H1 (cell line): Measurements from ENCODE around the gene MSI2. TPM values are rescaled to one million over a fixed set of nuclear protein-coding genes. Genes with fewer than 3 reads are reported as not detected.

ENCODE experiments used
- CTCF ChIA-PET: fragments of 300-600 bp; sonication (Branson Sonifier 250); formaldehyde crosslinking; loops from one replicate; lab custom pipeline; 2021; ENCODE audit not compliant: partially characterized antibody; lab: Charles Lee
- POLR2A ChIA-PET: fragments of 300-600 bp; sonication (Branson Sonifier 250); formaldehyde crosslinking; loops from one replicate; lab custom pipeline; 2021; ENCODE audit warnings: inconsistent platforms; ENCODE audit not compliant: partially characterized antibody; lab: Charles Lee
- DNase-seq, 2 experiments: peaks; one replicate each; pipeline versions ENCODE4 v3.0.0 to v3.0.0-alpha.2; 2010 to 2022; ENCODE audit warnings: low spot score in 2 of 2, low read depth in 1 of 2, mixed read lengths in 1 of 2
- FAIRE-seq: peaks from 2 replicates; lab custom pipeline; 2011; peaks lifted over from hg19 to GRCh38; lab: Jason Lieb, UNC
- H2AFZ ChIP-seq: 2 replicates; pipeline ENCODE4 v1.8.1; 2012; ENCODE audit warnings: low read length, inconsistent platforms
- H2AK5ac ChIP-seq: 2 replicates; pipeline ENCODE4 v1.6.1; 2013; ENCODE audit warnings: low read depth, low read length
- H2BK120ac ChIP-seq: replicated peaks from 2 replicates; pipeline ENCODE3; 2013; ENCODE audit warnings: low read depth, low read length, inconsistent platforms
- H2BK12ac ChIP-seq: 2 replicates; pipeline ENCODE4 v1.6.1; 2013; ENCODE audit warnings: low read depth, low read length
- H2BK15ac ChIP-seq: 2 replicates; pipeline ENCODE4 v1.6.1; 2013; ENCODE audit warnings: low read length
- H2BK20ac ChIP-seq: 2 replicates; pipeline ENCODE4 v1.6.1; 2013; ENCODE audit warnings: low read length
- H2BK5ac ChIP-seq: 2 replicates; pipeline ENCODE4 v1.6.1; 2013; ENCODE audit warnings: low read depth, low read length
- H3K14ac ChIP-seq: 2 replicates; pipeline ENCODE4 v1.6.1; 2013; ENCODE audit warnings: inconsistent platforms; ENCODE audit not compliant: insufficient read length
- H3K18ac ChIP-seq: 2 replicates; pipeline ENCODE4 v1.6.1; 2013; ENCODE audit warnings: low read length; ENCODE audit errors: extremely low read depth
- H3K23ac ChIP-seq: 2 replicates; pipeline ENCODE4 v1.6.1; 2013; ENCODE audit warnings: inconsistent platforms; ENCODE audit not compliant: insufficient read length
- H3K23me2 ChIP-seq: 2 replicates; pipeline ENCODE4 v1.6.1; 2013; ENCODE audit warnings: low read depth, low read length
- H3K27ac ChIP-seq: 2 replicates; pipeline ENCODE4 v1.6.1; 2011; ENCODE audit warnings: low read depth, low read length, inconsistent platforms
- H3K27me3 ChIP-seq, 4 experiments: replicated peaks in 1 of 4; 1 replicate in 1 of 4; 2 replicates in 3 of 4; pipeline versions ENCODE4 v1.6.1 to v1.8.1; 2011 to 2013; ENCODE audit warnings: low read length in 3 of 4, mild to moderate bottlenecking in 3 of 4, inconsistent platforms in 2 of 4, mixed read lengths in 2 of 4, moderate library complexity in 1 of 4; ENCODE audit not compliant: control insufficient read depth in 3 of 4, insufficient read depth in 3 of 4; ENCODE audit errors: extremely low read depth in 1 of 4
- H3K36me3 ChIP-seq, 4 experiments: 2 replicates each; pipeline versions ENCODE4 v1.6.1 to v1.8.1; 2011 to 2013; ENCODE audit warnings: mild to moderate bottlenecking in 4 of 4, low read length in 3 of 4, moderate library complexity in 2 of 4, control low read depth in 1 of 4, inconsistent platforms in 1 of 4; ENCODE audit not compliant: insufficient read depth in 4 of 4, control insufficient read depth in 2 of 4
- H3K4ac ChIP-seq: replicated peaks from 2 replicates; pipeline ENCODE3; 2013; ENCODE audit warnings: low read length, low read depth, mixed read lengths, inconsistent platforms; ENCODE audit not compliant: insufficient read length
- H3K4me1 ChIP-seq, 4 experiments: replicated peaks in 1 of 4; 1 replicate in 1 of 4; 2 replicates in 3 of 4; pipeline versions ENCODE4 v1.6.1 to v1.8.1; 2011 to 2013; ENCODE audit warnings: low read length in 3 of 4, inconsistent platforms in 2 of 4, mixed read lengths in 1 of 4; ENCODE audit not compliant: insufficient read depth in 4 of 4, control insufficient read depth in 3 of 4
- H3K4me2 ChIP-seq, 2 experiments: 2 replicates each; pipeline versions ENCODE4 v1.6.1 to v1.8.1; 2011 to 2013; ENCODE audit warnings: low read depth in 2 of 2, low read length in 2 of 2, control low read depth in 1 of 2, inconsistent platforms in 1 of 2, mild to moderate bottlenecking in 1 of 2; ENCODE audit not compliant: insufficient read depth in 1 of 2
- H3K4me3 ChIP-seq, 4 experiments: fragments of 200-600, 300-600 bp in 1 of 4; sonication (generic), shearing (Covaris generic), sonication (Bioruptor Twin) in 1 of 4; 2 replicates each; pipeline versions ENCODE4 v1.5.1 to v1.8.1; 2011 to 2016; ENCODE audit warnings: low read length in 4 of 4, low read depth in 3 of 4, control low read depth in 2 of 4, inconsistent platforms in 2 of 4, mild to moderate bottlenecking in 2 of 4, mixed read lengths in 1 of 4, moderate library complexity in 1 of 4; ENCODE audit not compliant: insufficient read depth in 2 of 4; ENCODE audit errors: extremely low read depth in 1 of 4
- H3K56ac ChIP-seq: replicated peaks from 2 replicates; pipeline ENCODE3; 2013; ENCODE audit warnings: low read depth, mild to moderate bottlenecking, mixed read lengths, low read length, inconsistent platforms; ENCODE audit not compliant: insufficient read length
- H3K79me1 ChIP-seq: 2 replicates; pipeline ENCODE4 v1.6.1; 2013; ENCODE audit warnings: low read depth, low read length, control low read depth
- H3K79me2 ChIP-seq, 2 experiments: 2 replicates each; pipeline versions ENCODE4 v1.6.1 to v1.8.1; 2012 to 2013; ENCODE audit warnings: low read length in 2 of 2, mild to moderate bottlenecking in 2 of 2, inconsistent platforms in 1 of 2; ENCODE audit not compliant: insufficient read depth in 2 of 2, control insufficient read depth in 1 of 2
- H3K9ac ChIP-seq, 4 experiments: replicated peaks in 1 of 4; 1 replicate in 1 of 4; 2 replicates in 3 of 4; pipeline versions ENCODE4 v1.6.1 to v1.8.1; 2011 to 2013; ENCODE audit warnings: low read depth in 3 of 4, low read length in 3 of 4, control low read depth in 2 of 4, mild to moderate bottlenecking in 2 of 4, moderate library complexity in 2 of 4, inconsistent platforms in 1 of 4; ENCODE audit errors: extremely low read depth in 1 of 4
- H3K9me3 ChIP-seq, 2 experiments: 2 replicates each; pipeline versions ENCODE4 v1.6.1 to v1.8.1; 2012 to 2013; ENCODE audit warnings: mild to moderate bottlenecking in 2 of 2, moderate library complexity in 2 of 2, control low read depth in 1 of 2, inconsistent platforms in 1 of 2, low read depth in 1 of 2, low read length in 1 of 2, mixed read lengths in 1 of 2; ENCODE audit not compliant: insufficient read depth in 2 of 2
- H4K20me1 ChIP-seq, 2 experiments: replicated peaks in 1 of 2; 2 replicates each; pipeline versions ENCODE3 to v1.8.1; 2011 to 2013; ENCODE audit warnings: inconsistent platforms in 2 of 2, low read length in 2 of 2, mild to moderate bottlenecking in 1 of 2; ENCODE audit not compliant: insufficient read depth in 2 of 2, control insufficient read depth in 1 of 2
- H4K5ac ChIP-seq: 2 replicates; pipeline ENCODE4 v1.6.1; 2013; ENCODE audit warnings: low read length, low read depth, mixed read lengths, inconsistent platforms; ENCODE audit not compliant: insufficient read length
- H4K8ac ChIP-seq: 2 replicates; pipeline ENCODE4 v1.8.0; 2013; ENCODE audit warnings: mild to moderate bottlenecking, moderate library complexity, low read length, inconsistent platforms; ENCODE audit not compliant: insufficient read depth; ENCODE audit errors: extremely low read depth
- H4K91ac ChIP-seq: replicated peaks from 2 replicates; pipeline ENCODE3; 2013; ENCODE audit warnings: low read length, mixed read lengths, inconsistent platforms; ENCODE audit not compliant: insufficient read length
- ATF3 ChIP-seq: IDR thresholded peaks from 2 replicates; pipeline ENCODE4 v1.6.1; 2011; ENCODE audit warnings: low read depth, mild to moderate bottlenecking, low read length; ENCODE audit not compliant: insufficient read depth
- BCL11A ChIP-seq, 2 experiments: IDR thresholded peaks; one replicate each; pipeline ENCODE4 v1.6.1; 2011; ENCODE audit warnings: low read depth in 2 of 2, low read length in 2 of 2, mild to moderate bottlenecking in 2 of 2
- CEBPB ChIP-seq: IDR thresholded peaks from 2 replicates; pipeline ENCODE4 v1.6.1; 2012; ENCODE audit warnings: low read depth, low read length
- E2F6 ChIP-seq: IDR thresholded peaks from 2 replicates; pipeline ENCODE4 v1.6.1; 2012; ENCODE audit warnings: inconsistent platforms
- EP300 ChIP-seq, 2 experiments: IDR thresholded peaks; 1 replicate in 1 of 2; 2 replicates in 1 of 2; pipeline ENCODE4 v1.6.1; 2011 to 2012; ENCODE audit warnings: low read depth in 2 of 2, low read length in 2 of 2, mild to moderate bottlenecking in 2 of 2, borderline replicate concordance in 1 of 2, inconsistent platforms in 1 of 2, moderate library complexity in 1 of 2
- JUND ChIP-seq: IDR thresholded peaks from 2 replicates; pipeline ENCODE4 v1.6.1; 2011; ENCODE audit warnings: mild to moderate bottlenecking, improper control_type of control experiment, low read length
- NANOG ChIP-seq: IDR thresholded peaks from 2 replicates; pipeline ENCODE4 v1.6.1; 2011; ENCODE audit warnings: low read length, low read depth, mild to moderate bottlenecking, inconsistent platforms; ENCODE audit not compliant: insufficient read depth, poor library complexity, severe bottlenecking
- RBBP5 ChIP-seq: IDR thresholded peaks from 2 replicates; pipeline ENCODE4 v1.7.1; 2012; ENCODE audit warnings: low read depth, mild to moderate bottlenecking, inconsistent platforms, low read length, moderate library complexity, borderline replicate concordance
- RFX5 ChIP-seq: IDR thresholded peaks from 2 replicates; pipeline ENCODE4 v1.6.1; 2011; ENCODE audit warnings: low read depth, low read length, improper control_type of control experiment, borderline replicate concordance
- RNF2 ChIP-seq: fragments of 200-900, 300-1000 bp; sonication (generic); IDR thresholded peaks from 2 replicates; pipeline ENCODE4 v1.7.1; 2016; ENCODE audit warnings: borderline replicate concordance, low read depth, mild to moderate bottlenecking, antibody characterized with exemption, low read length; ENCODE audit not compliant: poor library complexity, severe bottlenecking; ENCODE audit errors: missing control alignments
- TBP ChIP-seq: IDR thresholded peaks from 2 replicates; pipeline ENCODE4 v1.6.1; 2011; ENCODE audit warnings: low read depth, low read length, improper control_type of control experiment
- TCF12 ChIP-seq: IDR thresholded peaks from 2 replicates; pipeline ENCODE4 v1.6.1; 2011; ENCODE audit warnings: low read depth, mild to moderate bottlenecking, low read length
- WGBS, 2 experiments: shearing (Covaris generic) in 1 of 2; methylation state at CpG; one replicate each; pipeline versions ENCODE4 v1.1.6 to v1.1.7; 2013 to 2015; ENCODE audit warnings: low lambda C conversion rate in 2 of 2, mixed read lengths in 2 of 2, inconsistent platforms in 1 of 2, low coverage in 1 of 2, missing lambda C conversion rate in 1 of 2; ENCODE audit not compliant: insufficient replicate concordance in 2 of 2, insufficient coverage in 1 of 2, insufficient read length in 1 of 2; ENCODE audit errors: extremely low coverage in 1 of 2, missing lambda C conversion rate in 1 of 2; 5-methylcytosine and 5-hydroxymethylcytosine counted together
- polyA plus RNA-seq, 7 experiments: library from polyadenylated mRNA; depleted of rRNA in 3 of 7; stranded (reverse) in 5 of 7; unstranded in 2 of 7; fragments of >200 nt in 5 of 7; fragments of 200-250 nt in 2 of 7; gene quantifications; 1 replicate in 5 of 7; 2 replicates in 1 of 7; 4 replicates in 1 of 7; pipeline versions ENCODE4 v1.2.1 to v1.2.3, GENCODE V29; 2011 to 2013; ENCODE audit warnings: missing spikeins in 2 of 7, mixed read lengths in 2 of 7
- total RNA-seq: library from RNA; stranded (reverse); fragmentation: NEBNext Ultra II Directional; extraction: Animal tissue kit (Norgen Biotek cat#: 25700); gene quantifications from 2 replicates; pipeline ENCODE4 v1.2.1, GENCODE V29; 2021

The MSI2 gene
- total and polyA plus RNA-seq, 2 of the 8 experiments (the other 6 are each of a cell fraction or from before 2014, with no cell fraction given), result 36.7 to 80.6 TPM

- Histone ChIP-seq H2BK15ac (no peak overlapping the region), H3K14ac (no peak overlapping the region), H2BK5ac (no peak overlapping the region), H3K9me3 (no peaks in the 10 kb centered on the region), H4K91ac (no peak overlapping the region), H2AFZ (no peak overlapping the region), H2BK120ac (no peak overlapping the region), H3K23me2 (peaks cover 3% of the 10 kb centered on the region; the same call in 1 of the 2 replicates), H3K79me1 (peaks cover 5% of the 10 kb centered on the region), H3K4ac (no peak overlapping the region), H3K9ac (no peak overlapping the region), H3K23ac (no peak overlapping the region), H3K4me2 (no peak overlapping the region), H2AK5ac (no peak overlapping the region), H3K18ac (no peak overlapping the region), H4K20me1 (peaks cover 3 to 18% of the 10 kb centered on the region in 2 experiments), H2BK20ac (no peak overlapping the region), H4K5ac (no peak overlapping the region), H4K8ac (no peak overlapping the region), H3K79me2 (peaks cover 0 to 61% of the 10 kb centered on the region in 2 experiments; a peak in 3 of 4 replicates), H3K27me3 (no peaks in the 10 kb centered on the region), H3K4me1 (peaks cover 0 to 8% (median 3%) of the 10 kb centered on the region in 4 experiments; a peak in 6 of 7 replicates), H3K36me3 (peaks cover 0 to 5% (median 0%) of the 10 kb centered on the region in 4 experiments; a peak in 1 of 8 replicates), H3K4me3 (no peak overlapping the region), H2BK12ac (no peak overlapping the region), H3K56ac (no peak overlapping the region), H3K27ac (no peak overlapping the region)
- WGBS, 2 experiments, result 91% methylated on average over 5 of the region's 5 CpGs; no CpG with 5 or more reads in 1 of the 2 experiments
- CTCF ChIA-PET, result interaction anchor here (0.9 kb wide), 2 partner anchors 28 to 76 kb away, joined by 3 read pairs; no protein-coding TSS in a partner anchor
- no peak for FAIRE-seq
- no peak for DNase-seq
- POLR2A ChIA-PET, result no interaction called here
- no peak for TF ChIP-seq EP300 (IDR thresholded peaks at IDR 0.05; ENCODE audit: borderline replicate concordance in 1 of 2, low read depth in 2 of 2, low read length in 2 of 2)
- no peak for TF ChIP-seq JUND
- TF ChIP-seq ATF3, result no peak
- no peak for TF ChIP-seq E2F6
- TF ChIP-seq RBBP5, result no peak
- TF ChIP-seq RFX5, result no peak
- TF ChIP-seq TBP, result no peak
- TF ChIP-seq NANOG, result no peak
- no peak for TF ChIP-seq BCL11A (IDR thresholded peaks at IDR 0.05; ENCODE audit: low read depth in 2 of 2, low read length in 2 of 2)
- TF ChIP-seq CEBPB, result no peak
- TF ChIP-seq RNF2, result no peak
- TF ChIP-seq TCF12, result no peak
Observed at GRCh38 chr17:57326764-57327163, 70.4 kb downstream of the MSI2 start.
